Muscle of back (tissue), 11 donors: Measurements from ENCODE around the gene NXPH1. TPM values are rescaled to one million over a fixed set of nuclear protein-coding genes. Genes with fewer than 3 reads are reported as not detected.

Experiments
- DNase-seq, 3 donors: peaks; one replicate each; pipeline versions ENCODE4 v3.0.0 to v3.0.0-alpha.2; 2013
- polyA plus RNA-seq, 10 donors: library from polyadenylated mRNA; unstranded; fragments of 120-200 nt; gene quantifications; one replicate each; pipeline ENCODE4 v1.2.1, GENCODE V29; 2013; ENCODE audit not compliant: insufficient read length in 10 of 10

The NXPH1 gene
- polyA plus RNA-seq, 10 donors = 0.10 TPM; not detected in 9

DNA sequence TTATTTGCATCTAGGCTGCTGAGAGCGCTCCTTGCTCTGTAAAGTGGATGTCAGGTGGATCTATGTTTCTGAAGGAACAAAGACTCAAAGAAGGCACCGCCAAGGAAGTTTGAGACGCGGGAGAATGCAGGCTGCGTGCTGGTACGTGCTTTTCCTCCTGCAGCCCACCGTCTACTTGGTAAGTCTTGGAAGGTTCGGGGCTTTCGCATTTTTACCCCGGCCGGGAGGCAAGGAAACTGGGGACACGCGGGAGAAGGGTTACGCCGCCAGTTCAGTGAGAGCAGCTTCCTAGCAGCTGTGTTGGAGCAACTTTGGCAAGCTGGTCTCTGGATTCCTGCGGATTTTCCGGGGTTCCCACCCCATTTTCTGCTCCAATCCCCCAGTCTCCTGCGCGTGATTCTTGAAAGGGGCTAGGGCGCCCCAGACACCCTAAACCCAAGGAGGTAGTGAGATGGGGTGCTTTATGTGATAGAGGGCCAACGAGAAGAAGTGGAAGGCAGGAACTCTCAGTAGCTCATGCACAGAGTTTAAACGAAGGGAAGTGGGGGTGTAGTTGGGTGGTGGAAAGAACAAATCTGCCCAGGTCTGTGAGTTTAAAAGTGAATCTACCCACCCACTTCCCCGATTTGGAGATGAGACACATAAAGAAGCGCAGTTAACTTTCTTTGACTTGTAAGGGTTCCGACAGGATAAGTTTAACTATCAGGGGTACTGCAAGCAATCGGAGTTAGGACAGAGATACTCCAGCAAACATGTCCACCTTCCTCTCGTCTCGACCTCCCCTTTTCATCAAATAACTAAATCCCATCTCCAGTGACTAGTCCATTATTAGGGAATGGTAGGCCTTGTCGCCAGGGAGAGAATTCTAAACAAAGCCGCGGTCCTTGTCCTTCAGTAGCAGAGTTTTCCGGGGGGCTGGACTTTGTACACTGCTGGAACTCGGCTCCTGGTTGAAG, 2.5 kb downstream of the NXPH1 start:
- DNase-seq = no peak

DNA sequence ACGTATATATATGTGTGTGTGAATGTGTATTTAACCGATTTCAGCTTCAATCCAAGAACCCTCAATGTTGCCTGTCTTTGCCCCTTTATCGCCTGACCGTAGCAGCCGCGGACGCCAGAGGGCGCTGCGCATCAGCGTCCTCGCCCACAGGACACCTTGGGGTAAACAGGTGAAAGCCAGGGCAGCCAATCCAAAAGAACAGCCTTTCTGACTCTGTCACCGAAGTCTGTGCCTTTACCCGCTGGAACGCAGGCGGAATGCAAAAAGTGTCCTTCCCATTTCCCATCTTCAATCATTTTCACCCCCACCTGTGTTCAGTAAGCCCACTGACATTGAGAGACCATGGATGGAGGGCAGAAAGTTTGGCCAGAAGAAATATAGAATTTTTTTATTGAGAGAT, 3.6 kb downstream of the NXPH1 start:
- DNase-seq = no peak

DNA sequence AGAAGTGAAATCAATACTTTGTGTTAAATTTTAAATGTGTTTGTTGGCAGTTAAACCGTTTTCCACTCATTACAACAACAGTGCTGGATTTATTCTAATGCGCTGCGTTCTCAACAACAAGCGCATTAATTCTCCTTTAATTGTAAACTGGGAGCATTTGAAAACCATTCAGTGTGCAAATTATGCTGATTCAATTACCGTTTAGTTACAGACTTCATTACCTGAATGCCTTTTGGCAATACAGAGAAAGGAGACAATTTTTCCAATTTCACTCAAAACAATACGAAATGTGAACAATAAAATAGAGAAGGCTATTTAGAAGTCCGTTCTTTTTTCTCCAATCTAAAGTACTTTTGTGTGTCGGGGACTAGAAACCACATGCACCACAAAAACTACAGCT, 4.2 kb downstream of the NXPH1 start:
- no peak for DNase-seq

GRCh38 chr7:8440670-8441069, 7.3 kb downstream of the NXPH1 start:
- no peak for DNase-seq

DNA sequence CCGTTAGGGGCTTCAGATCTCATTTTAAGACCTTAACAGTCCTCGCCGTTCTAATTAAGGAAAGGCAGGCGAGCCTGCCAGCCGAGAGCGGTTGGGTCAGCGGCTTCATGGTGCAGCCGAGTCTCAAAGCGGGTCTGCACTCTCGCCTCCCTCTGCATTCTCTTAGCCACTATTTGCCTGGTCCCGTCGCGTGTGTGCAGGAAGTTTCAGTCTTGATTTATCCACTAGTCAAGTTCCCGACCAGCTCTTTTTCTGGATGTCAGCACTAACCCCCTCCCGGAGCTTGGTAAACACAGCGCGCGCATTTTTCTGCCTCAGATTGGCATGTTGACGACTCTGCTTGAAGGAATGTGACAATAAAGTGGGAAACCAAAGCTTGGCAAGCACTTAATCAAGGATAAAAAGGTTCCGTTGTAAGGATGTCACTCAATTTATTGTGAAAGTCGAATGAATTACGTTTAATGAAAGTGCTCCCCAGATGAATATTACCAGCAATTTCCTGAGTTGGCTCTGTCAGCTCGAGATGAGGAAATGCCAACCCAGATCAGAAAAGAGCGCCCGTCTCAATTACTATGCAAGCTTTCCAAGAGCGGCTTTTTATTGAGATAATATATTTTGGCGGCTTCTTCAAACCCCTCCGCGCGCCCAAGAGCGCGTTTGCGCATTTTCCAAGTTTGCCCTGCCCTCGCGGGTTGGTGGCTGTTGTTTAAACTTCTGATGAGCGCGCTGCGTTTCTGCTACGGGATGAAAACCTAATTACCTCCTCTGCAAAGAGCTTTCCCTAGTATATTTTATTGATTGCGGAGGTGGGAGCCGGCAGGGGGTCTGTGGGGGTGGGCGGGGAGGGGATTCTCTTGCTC, 7.9 kb downstream of the NXPH1 start:
- DNase-seq = no peak

- DNase-seq = no peak
These were observed 8.8 kb downstream of the NXPH1 start for GRCh38 chr7:8442051-8442813.

DNA sequence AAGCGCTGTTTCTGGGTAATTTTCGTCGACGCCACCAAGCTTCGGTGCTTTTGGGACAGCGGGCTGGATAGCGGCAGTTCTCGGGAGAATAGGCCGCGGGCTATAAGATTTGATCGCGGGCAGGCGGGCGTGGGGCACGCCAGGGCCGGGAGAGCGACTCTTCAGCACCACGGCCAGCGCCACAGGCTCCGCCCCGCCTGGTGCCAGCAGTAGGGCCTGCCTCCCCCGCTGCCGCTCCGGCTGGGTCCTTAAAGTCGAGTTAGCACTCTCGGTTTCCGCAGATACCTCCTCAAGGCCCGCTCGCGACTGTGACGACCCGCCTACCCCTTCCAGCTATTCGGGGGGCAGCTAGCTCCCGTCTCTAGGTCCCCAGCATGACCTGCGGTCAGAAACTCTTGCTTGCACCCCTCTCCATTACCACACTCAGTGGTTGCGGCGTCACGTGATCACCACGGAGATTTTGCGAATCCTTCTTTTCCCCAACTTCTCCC, 9.4 kb downstream of the NXPH1 start:
- DNase-seq = peak; percentile 42 to 86 (median 75)

- peak in 2 of 3 donors; percentile 8 to 54 for DNase-seq
These were observed 10.4 kb downstream of the NXPH1 start for GRCh38 chr7:8443576-8444467.

- no peak for DNase-seq
These were observed 11.0 kb downstream of the NXPH1 start for GRCh38 chr7:8444468-8444769.

GRCh38 chr7:8453535-8453934, 20.1 kb downstream of the NXPH1 start:
- DNase-seq = no peak

DNA sequence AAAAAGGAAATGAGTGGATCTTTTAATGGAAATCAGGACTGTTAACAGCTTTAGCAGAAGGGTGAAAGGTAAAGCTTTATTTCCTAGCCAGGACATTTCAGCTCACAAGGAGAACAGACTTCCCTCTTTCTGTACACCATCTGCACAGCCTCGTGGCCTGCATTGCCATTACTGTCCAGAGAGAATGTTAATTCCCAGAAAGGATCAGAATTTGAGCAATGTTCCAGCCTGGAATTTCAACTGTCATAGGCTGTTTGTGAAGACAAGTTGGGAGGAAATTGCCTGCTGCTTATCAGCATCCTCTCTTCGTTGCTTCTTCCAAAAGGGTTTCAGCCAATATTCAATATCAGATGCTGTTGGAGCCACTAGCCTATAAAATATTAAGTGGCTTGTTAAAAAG, 22.0 kb downstream of the NXPH1 start:
- no peak for DNase-seq

GRCh38 chr7:8462309-8462708, 28.9 kb downstream of the NXPH1 start:
- no peak for DNase-seq

DNA sequence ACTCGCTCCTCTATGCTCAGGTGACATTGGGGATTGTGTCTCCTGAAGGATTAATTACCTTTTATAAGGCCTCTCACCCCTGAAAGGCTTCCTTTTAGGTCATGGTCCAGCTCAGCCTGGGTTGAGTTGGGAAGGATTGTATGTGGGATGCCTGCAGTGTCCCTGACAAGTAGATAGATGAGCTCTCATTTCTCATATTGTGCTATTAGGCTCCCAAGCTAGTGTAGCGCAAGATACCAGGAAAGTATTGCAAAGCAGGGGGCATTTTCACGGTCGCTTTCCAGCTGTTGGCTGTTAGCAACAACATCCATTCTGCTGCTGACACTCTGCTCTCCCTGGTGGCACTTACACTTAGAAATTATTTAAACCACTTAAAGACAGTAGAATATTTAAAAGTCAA, 31.9 kb downstream of the NXPH1 start:
- no peak for DNase-seq

- DNase-seq = no peak
These were observed 47.1 kb downstream of the NXPH1 start for GRCh38 chr7:8480527-8480926.

GRCh38 chr7:8481096-8481495, 47.7 kb downstream of the NXPH1 start:
- DNase-seq = no peak

DNA sequence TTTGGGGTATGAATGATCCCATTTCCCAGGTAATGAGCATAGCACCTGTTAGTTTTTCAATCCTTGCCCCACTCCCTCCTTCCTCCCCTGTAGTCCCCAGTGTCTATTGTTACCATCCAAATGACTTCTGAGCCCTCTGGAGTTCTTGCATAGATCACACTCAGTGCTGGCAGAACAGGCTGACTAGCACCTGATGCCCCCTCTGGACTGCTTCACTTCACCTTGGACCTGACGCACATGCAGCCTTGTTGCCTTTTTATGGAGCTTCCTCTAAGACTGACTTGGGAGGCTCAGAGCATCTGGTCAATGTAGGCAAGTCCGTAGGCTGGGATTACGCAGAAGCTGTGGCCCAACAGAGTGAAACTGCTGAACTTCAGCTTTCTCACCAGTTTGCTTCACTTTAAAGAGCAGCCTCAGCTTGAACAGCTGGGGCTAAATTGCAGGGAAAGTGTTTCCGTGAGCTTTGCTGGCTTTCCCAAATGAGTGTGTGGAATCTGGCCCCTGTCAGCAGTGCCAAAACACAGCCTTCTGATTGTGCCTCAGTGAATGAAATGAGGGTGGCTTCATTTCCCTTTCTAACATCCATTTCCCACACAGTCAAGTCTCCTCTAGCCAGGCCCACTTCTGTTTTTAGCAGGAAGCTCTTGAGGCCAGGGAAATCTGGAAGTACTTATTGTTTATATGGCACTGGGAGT, 48.5 kb downstream of the NXPH1 start:
- DNase-seq = peak; percentile 19 to 88 (median 52)

DNA sequence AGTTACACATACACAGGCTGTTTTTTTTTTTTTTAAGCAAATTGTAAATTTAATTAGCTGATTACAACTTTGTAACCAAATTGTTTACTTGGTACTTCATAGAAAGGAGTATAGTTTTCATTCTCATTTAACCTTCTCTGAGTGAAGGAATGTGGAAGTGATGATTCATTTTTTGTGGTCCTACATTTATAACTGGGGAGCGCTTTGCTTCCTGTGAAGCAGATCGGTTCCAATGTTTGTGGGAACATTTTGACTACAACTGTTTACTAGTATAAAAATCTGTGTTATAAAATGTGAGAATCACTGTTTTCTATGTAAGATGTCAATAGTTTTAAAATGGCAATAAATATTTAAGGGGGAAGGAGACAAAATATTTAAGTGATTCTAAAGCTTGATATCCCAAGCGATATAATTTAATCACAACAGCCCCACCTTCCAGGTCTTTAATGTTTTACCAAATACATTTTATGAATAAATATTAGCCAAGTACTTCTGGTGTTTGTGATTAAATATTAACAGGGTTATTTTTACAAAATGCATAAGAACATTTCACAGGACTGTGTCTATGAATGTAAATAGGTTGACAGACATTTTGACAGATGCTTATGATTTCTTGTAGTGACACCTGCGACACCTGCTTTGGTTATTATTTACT, 57.1 kb downstream of the NXPH1 start:
- DNase-seq = no peak

GRCh38 chr7:8491106-8491505, 57.7 kb downstream of the NXPH1 start:
- DNase-seq = no peak
